Activated T-cell treated with anti-CD3 and anti-CD28 coated beads for 4 hours (primary cell): ENCODE measurements around the gene EGLN2.
"Not testable (repeated sequence)": the region's sequence is repeated elsewhere in the genome, so short reads cannot be mapped to it uniquely, and the experiment has no call there.

Experiments
- DNase-seq: peaks from one replicate; pipeline ENCODE4 v3.0.0-alpha.2; 2020

Gene EGLN2

DNA sequence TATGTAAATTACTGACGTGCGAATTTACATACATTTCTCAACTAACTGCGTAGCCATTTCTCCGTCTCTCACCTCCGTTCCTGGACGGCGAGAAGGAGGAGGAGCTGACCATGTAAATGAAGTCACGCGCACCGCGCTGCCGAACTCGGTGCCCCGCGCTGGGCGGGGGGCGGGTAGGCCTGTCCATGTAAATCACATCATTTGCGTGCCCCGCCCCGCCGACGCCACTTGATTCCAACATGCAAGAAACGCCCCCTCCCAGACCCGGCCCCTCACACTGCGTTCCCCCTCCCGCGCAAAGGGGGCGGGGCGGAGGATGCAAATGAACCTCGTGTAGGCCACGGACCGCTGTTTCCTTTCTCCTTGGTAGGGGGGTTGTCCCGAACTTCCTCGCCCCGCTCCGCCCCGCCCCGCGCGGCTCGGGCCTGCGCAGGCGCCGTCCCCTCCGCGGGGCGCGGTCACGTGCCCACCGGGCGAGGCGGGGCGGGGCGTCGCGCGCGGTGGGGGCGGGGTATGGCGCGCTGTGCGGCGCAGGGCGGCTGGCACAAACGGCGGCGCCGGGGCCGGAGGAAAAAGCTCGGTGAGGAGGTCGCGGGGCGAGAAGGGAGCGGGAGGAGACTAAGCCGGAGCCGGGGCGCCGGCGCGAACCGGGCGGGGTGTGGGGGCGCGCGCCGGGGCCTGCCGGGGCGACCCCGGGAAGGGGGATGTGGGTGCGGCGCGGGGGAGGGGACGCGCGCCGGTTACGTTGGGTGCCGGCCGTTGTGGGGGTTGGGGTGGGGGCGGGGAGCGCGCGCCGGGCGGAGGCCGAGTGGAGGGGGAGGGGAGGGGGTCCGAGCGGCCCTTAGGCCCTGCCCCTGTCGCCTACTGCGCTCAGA lies at the start of gene EGLN2:
Gene EGLN2 (plus strand): TSS at position 509 of the 875 bp plus-strand sequence. CDS start 1,382 bp downstream, outside the sequence.
- DNase-seq, result peak; percentile 100

DNA sequence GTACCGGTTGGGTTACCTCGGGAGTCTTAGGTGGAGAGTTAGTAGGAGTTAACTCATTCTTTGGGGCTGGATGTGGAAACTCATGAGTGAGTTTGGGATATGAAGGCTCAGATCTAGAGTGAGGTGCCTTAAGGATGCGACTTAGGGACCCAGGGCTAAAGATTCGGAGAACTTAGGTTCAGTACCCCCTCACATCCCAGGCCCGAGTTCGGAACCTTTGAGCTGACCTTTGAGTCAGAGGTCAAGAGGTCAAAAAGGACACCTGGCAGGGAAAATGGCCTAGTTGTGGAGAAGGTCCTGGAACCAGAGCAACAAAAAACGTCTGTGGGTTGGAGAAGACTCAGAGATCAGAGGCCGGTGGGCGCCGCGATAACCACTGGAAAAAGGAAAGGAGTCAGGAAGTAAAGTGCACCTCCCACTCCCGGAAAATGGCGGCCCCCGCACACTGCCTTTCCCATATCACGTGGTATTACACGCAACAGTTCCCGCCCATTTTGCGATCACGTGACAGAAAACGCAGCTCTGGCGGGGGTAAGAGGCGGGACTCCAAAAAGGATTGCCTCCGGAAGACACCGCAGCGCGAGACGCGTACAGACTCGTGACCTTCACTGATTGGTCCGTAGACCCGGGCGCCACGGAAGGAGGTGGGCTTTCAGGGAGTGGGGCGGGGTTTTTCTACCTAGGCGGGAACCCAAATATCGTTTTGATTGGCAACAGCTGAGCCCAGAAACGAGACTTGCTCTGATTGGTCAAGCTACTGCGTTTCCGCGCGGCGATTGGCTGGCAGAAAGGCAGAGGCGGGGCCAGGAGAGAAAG lies 48.7 kb upstream of the EGLN2 start, which contains the start of gene ACTMAP:
Gene ACTMAP (minus strand): TSS at position 420 of the 816 bp plus-strand sequence. CDS start 674 bp downstream, outside the sequence.
- DNase-seq, result peak; percentile 99

DNA sequence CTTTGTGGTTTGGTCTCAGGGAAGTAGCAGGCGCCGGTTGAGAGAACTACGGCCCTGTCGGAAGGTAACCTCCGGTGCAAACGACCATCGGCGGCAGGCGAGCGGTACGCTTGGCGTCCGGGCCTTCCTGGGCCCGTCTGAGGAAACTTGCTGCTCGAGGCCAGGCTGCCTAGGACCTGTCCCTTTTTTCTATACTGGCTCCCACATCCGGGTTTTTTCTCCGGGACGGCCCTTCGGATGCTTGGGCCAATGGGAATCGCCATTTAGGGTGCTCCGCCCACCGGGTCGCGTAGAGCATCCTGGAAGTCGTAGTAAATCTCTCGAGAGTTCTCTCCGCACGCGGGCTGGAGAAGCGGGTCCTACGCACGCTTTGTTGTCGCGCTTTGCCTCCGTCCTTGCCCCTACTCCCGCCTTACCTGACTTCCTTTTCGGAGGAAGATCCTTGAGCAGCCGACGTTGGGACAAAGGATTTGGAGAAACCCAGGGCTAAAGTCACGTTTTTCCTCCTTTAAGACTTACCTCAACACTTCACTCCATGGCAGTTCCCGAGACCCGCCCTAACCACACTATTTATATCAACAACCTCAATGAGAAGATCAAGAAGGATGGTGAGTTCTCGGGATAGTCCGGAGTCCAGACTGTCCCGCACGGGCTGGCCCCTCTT lies 48.0 kb upstream of the EGLN2 start, which contains the start of gene SNRPA:
Gene SNRPA (plus strand): TSS at position 330 of the 664 bp plus-strand sequence. CDS start 206 bp downstream, at position 536.
- peak; percentile 93 for DNase-seq

DNA sequence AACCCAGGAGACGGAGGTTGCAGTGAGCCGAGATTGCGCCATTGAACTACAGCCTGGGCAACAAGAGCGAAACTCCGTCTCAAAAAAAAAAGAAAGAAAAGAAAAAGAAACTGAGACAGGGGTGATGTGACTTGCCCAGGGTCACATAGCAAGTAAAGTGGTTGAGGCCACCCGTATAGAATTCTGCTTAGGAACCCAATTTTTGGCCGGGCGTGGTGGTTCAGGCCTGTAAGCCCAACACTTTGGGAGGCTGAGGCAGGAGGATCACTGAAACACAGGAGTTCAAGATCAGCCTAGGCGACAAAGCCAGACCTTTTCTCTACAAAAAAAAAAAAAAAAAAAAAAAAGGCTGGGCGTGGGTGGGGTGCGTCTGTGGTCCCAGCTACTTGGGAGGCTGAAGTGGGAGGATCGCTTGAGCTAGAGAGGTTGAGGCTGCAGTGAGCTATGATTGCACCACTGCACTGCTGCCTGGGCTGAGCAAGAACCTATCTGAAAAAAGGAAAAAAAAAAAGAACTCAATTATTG lies 46.7 kb upstream of the EGLN2 start:
- no peak for DNase-seq

DNA sequence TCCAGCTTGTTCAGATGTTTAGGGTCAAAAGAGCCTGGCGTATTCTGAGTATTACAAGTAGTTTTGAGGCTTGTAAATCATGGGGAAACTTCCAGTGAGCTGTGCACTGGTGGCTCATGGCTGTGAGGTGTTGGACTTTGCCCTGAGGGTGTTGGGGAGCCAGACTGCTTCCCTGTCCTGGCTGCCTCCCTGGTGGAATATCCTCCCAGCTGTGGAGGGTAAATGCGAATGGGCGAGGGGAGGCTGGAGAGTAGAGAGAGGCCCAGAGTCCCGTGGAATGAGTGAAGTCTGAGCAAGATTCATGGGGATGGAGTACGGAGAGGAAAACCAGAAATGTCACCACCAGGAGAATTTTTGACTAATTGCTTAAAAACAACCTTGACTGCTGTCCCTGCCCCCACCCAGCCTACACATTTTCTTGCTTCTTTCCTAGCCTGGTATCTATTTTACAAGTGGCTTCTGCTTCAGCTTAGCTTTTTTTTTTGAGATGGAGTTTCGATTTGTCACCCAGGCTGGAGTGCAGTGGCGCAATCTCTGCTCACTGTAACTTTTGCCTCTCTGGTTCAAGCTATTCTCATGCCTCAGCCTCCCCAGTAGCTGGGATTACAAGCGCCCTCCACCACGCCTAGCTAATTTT lies 44.3 kb upstream of the EGLN2 start:
- peak; percentile 33 for DNase-seq

DNA sequence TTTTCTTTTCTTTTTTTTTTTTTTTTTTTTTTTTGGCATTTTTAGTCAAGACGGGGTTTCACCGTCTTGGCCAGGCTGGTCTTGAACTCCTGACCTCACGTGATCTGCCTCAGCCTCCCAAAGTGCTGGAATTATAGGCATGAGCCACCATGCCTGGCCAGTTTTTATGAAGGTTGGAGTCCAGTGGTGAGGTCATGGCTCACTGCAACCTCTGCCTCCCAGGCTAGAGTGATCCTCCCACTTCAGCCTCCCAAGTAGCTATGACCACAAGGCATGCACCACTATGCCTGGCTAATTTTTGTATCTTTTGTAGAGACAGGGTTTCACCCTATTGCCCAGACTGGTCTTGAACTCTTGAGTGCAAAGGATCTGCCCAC lies 43.8 kb upstream of the EGLN2 start:
- DNase-seq, result no peak

DNA sequence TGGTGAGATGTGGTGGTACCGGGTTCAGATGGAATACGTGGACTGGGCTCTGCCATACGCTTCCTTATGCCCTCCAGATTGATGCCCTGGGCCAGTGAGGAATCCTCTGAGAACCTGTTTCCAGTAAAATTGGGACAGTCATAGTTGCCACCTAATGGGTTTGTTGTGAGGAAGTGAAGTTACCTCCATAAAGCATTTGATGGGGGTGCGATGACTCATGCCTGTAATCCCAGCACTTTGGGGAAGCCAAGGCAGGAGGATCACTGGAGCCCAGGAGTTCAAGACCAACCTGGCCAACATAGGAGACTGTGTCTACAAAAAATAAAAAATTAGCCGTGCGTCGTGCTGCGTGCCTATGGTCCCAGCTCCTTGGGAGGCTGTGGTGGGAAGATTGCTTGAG lies 43.2 kb upstream of the EGLN2 start:
- DNase-seq, result no peak

DNA sequence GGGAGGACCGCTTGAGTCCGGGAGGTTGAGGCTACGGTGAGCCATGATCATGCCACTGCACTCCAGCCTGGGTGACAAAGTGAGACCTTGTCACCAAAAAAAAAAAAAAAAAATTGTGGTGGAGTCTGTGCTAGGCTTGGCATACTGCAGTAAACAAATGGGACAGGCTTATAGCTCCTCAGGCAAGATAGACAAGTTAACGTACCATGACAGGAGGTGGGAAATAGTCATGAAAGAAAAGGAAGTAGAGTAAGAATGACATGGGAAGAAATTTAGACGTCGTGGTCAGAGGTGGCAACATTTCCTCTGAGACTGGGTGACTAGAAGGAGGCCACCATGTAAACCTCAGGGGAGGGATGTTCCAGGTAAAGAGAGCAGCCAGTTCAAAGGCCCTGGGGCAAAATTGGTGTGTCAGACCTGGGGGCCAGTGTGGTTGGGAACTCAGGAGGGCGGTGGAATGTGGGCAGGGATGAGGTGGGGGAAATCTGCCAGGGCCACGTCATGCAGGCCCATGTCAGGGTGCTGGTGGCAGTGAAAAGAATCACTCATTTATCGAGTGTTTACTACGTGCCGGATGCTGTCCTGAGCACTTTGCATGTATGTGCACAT lies 42.4 kb upstream of the EGLN2 start:
- DNase-seq, result no peak

DNA sequence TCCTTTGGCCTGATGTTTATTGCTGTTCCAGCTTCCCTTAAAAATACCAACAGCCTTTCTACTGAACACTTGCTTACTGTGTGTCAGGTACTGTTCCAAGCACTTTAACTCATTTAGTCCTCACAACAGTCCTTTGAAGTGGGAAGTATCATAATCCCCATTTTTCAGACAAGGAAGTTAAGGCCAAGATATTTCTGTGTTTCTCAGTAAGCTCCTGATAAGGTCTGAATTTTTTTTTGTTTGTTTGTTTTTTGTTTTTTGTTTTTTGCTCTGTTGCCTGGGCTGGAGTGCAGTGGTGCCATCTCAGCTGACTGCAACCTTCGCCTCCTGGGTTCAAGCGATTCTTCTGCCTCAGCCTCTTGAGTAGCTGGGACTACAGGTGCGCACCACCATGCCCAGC lies 40.5 kb upstream of the EGLN2 start:
- DNase-seq, result no peak

DNA sequence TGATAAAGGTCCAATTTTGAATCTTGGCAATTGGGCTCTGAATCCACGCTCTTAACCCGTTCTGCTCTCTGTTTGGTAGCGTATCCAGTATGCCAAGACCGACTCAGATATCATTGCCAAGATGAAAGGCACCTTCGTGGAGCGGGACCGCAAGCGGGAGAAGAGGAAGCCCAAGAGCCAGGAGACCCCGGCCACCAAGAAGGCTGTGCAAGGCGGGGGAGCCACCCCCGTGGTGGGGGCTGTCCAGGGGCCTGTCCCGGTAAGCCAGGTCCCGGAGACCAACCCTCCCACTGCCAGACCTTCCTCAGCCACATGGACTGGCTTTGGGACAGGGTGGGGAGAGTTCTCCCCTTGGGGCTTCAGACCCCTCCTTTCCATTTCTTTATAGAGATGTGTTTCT lies 39.6 kb upstream of the EGLN2 start:
- no peak for DNase-seq

DNA sequence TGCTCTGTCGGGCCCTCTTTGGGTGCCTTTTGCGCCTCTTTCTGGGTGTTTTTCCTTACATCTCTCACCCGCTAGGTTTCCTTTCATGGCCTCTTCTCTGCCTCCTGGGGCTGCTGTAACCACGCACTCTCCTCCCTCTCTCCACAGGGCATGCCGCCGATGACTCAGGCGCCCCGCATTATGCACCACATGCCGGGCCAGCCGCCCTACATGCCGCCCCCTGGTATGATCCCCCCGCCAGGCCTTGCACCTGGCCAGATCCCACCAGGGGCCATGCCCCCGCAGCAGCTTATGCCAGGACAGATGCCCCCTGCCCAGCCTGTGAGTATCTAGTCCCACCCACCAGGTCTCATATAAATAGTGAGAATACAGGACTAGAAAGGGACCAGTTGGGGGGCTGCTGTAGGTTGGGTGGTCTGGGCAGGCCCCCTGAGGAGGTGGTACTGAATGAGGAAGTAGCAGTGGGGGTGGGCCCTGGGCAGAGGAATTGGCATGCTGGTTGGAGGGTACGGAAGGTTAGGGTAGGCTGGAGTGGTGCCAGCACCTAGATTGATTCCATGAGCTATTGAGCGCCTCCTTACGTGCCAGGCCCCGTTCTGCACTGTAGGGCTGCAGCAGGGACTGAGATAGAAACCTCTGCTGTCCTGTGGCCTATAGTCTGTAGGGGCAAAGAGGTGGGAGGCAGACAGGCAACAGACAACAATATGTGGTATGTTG lies 36.1 kb upstream of the EGLN2 start:
- no peak for DNase-seq

DNA sequence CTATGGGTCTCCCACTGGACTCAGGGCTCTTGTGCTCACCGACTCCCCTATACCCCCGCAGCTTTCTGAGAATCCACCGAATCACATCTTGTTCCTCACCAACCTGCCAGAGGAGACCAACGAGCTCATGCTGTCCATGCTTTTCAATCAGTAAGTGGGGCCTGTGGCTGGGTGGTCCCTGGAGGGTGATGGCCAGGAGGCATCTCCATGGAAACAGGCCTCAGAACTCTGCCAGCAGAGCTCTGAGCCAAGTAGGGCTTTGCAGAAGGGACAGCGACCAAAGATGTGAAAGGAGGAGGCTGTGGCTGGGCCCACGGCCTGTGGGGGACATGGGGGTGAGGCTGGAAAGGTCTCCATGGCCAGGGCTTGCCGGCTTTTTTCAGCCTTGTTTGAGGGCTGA lies 35.5 kb upstream of the EGLN2 start:
- DNase-seq, result no peak

DNA sequence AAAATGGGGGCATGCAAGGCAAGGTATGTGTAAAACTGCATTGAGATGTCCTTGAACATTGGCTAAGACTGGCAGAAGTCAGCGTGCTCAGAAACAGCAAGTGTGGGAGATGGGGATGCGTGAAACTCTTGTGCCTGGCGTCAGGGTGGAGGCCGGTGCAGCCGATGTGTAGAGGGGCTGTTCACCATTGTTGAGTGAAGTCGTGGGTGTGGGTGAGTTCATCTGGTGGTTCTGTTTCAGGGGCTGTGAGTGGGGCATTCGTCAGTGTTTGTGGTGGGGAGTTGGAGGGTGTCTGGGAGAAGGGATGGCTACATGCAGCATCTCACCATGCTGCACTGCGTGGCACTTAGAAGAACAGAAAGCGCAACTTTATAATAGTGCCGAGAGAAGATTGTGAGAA lies 35.0 kb upstream of the EGLN2 start:
- no peak for DNase-seq

DNA sequence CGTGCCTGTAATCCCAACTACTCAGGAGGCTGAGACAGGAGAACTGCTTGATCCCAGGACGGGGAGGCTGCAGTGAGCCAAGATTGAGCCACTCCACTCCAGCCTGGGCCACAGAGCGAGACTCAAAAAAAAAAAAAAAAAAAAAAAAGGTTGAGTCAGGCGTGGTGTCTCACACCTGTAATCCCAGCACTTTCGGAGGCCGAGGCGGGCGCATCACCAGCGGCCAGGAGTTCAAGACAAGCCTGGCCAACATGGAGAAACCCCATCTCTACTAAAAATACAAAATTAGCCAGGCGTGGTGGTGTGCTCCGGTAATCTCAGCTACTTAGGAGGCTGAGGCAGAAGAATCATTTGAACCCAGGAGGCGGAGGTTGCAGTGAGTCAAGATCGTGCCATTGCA lies 32.6 kb upstream of the EGLN2 start:
- DNase-seq, result not testable (repeated sequence)

DNA sequence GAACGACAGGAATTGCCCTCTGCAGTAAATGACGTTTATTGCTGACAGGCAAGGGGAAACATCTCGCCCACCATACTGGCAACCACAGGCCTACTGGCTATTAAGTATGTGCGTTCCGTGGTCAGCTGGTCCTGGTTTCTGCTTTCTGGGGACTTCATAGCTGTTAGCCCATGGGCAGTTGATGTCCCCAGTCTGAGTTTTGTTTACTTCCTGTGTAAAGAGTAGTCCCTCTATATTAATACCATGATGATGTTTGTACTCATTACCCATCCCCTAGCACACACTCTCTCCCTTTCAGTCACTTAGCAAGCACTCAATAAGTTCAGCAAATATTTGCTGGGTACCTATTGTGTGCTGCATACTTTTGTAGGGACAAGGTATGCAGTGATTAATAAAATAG lies 30.1 kb upstream of the EGLN2 start:
- no peak for DNase-seq

DNA sequence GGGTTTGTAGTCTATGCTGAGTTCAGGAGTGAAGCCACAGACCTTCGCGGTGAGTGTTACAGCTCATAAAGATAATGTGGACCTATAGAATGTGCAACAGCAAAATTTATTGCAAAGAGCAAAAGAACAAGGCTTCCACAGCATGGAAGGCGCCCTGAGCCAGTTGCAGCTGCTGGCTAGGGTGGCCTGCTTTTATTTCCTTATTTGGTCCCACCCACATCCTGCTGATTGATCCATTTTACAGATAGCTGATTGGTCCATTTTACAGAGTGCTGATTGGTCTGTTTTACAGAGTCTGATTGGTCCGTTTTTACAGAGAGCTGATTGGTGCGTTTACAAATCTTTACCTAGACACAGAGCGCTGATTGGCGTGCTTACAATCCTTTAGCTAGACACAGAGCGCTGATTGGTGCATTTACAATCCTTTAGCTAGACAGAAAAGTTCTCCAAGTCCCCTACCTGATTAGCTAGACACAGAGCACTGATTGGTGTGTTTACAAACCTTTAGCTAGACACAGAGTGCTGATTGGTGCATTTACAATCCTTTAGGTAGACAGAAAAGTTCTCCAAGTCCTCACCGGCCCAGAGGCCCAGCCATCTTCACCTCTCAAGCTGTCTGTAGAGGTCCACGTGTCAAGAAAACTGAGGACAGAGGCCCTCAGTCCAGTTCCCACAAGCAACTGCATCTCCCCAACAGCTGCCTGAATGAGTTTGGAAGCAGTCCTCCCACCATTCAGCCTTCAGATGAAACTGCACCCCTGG lies 27.7 kb upstream of the EGLN2 start:
- not testable (repeated sequence) for DNase-seq

DNA sequence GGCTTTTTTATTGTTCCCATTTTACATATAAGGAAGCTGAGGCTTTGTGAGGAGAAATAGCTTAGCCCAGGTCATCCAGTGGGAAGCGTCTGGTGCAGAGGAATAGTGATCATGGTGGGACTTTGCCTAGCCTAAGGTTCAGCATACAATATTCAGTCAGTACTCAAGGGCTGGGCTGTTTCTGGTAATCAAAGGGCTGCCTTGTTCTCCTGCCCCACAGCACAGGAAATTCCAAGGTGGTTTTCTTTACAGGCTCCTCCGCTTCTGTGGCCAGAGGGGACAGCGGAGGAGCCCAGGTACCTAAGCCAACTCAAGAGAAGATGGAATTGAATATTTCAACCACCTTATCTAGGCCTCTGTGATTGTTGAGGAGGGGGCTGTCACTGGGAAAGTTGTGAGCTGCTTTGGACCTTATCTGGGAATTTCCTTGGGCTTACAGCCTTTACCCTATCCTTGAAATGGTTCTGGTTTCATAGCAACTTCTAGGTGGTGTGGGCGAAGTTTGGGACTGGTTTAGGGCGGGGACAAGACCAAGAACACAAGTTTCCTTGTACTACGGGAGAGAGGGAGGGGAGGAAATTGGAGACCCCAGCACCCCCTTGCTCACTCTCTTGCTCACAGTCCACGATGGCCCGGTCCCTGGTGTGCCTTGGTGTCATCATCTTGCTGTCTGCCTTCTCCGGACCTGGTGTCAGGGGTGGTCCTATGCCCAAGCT lies 23.9 kb upstream of the EGLN2 start, which contains the start of gene MIA:
Gene MIA (plus strand): TSS at position 606 of the 716 bp plus-strand sequence. CDS start 22 bp downstream, at position 628.
- no peak for DNase-seq

DNA sequence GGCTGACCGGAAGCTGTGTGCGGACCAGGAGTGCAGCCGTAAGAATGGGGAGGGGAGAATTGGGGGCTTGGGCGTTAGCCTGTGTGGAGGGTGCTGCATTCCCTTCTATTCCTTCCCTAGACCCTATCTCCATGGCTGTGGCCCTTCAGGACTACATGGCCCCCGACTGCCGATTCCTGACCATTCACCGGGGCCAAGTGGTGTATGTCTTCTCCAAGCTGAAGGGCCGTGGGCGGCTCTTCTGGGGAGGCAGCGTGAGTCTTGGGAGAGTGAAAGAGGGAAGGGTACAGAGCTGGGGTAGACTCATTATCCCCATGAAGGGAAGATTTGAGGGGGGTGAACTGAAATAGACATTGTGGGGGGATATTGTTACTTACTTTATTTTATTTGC lies 23.4 kb upstream of the EGLN2 start:
- no peak for DNase-seq

DNA sequence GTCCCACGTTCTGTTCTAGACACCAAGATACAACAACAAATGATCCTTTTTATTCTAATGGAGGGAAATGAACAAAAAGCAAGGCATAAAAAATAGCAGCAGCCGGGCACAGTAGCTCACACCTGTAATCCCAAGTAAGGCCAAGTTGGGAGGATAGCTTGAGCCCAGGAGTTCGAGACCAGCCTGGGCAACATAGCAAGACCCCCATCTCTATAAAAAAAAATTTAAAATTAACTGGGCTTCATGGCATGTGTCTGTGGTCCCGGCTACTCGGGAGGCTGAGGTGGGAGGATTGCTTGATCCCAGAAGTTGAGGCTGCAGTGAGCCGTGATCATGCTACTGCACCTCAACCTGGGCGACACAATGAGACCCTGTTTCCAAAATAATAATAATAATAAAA lies 22.6 kb upstream of the EGLN2 start:
- no peak for DNase-seq
